GM12891 (cell line): ENCODE measurements around the gene MAP3K13.

Experiments used
- POLR2A ChIP-seq: IDR thresholded peaks from 2 replicates; pipeline ENCODE4 v1.6.1; 2011; ENCODE audit warnings: low read depth, low read length, control low read depth
- POLR2AphosphoS5 ChIP-seq: IDR thresholded peaks from 2 replicates; pipeline ENCODE4 v1.6.1; 2011; ENCODE audit warnings: low read depth, low read length, control low read depth
- TAF1 ChIP-seq: IDR thresholded peaks from 2 replicates; pipeline ENCODE4 v1.6.1; 2011; ENCODE audit warnings: low read depth, low read length, control low read depth

DNA sequence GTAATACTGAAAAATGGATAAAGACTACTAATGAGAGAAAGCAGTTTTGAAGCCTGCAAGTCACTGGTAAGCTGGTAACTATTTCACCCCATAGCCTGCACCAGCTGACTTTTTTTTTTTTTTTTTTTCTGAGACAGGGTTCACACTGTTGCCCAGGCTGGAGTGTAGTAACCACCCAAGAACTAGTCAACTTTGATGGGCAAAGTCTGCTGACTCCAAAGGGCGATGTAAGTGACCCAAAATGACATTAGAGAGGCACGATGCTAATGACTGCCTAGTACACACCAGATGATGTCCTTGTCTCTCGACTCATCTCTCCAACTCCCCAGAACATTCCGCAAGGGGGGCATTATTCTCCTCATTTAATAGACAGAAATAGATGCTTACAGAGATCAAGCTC is 148.8 kb downstream of the MAP3K13 start:
- no peak for TF ChIP-seq POLR2A
- no peak for TF ChIP-seq POLR2AphosphoS5
- no peak for TF ChIP-seq TAF1
